Loucy (cell line): ENCODE measurements around the gene FBXO42.

ENCODE experiments used
- H2AFZ ChIP-seq: fragments of 200-600 bp; sonication (generic); 2 replicates; pipeline ENCODE4 v1.6.0; 2016; ENCODE audit warnings: antibody characterized with exemption, mild to moderate bottlenecking, low read length, moderate library complexity
- H3F3A ChIP-seq: fragments of 200-600 bp; 2 replicates; pipeline ENCODE4 v1.6.0; 2016; ENCODE audit warnings: antibody characterized with exemption, low read depth, mild to moderate bottlenecking
- H3K27me3 ChIP-seq: fragments of 200-600 bp; sonication (generic); 2 replicates; pipeline ENCODE4 v1.6.1; 2014; ENCODE audit warnings: low read length, mild to moderate bottlenecking; ENCODE audit not compliant: insufficient read depth, poor library complexity, severe bottlenecking
- H3K36me3 ChIP-seq: fragments of 200-600 bp; sonication (generic); 2 replicates; pipeline ENCODE4 v1.6.1; 2016; ENCODE audit warnings: low read length; ENCODE audit not compliant: insufficient read depth
- H3K4me1 ChIP-seq: fragments of 200-600 bp; sonication (generic); 2 replicates; pipeline ENCODE4 v1.5.1; 2014; ENCODE audit warnings: low read length, mild to moderate bottlenecking; ENCODE audit not compliant: insufficient read depth, poor library complexity, severe bottlenecking
- H3K4me2 ChIP-seq: fragments of 200-600 bp; sonication (generic); 2 replicates; pipeline ENCODE4 v1.6.0; 2014; ENCODE audit warnings: antibody characterized with exemption, low read length, low read depth, mild to moderate bottlenecking; ENCODE audit not compliant: poor library complexity, severe bottlenecking
- H3K4me3 ChIP-seq: fragments of 200-600 bp; sonication (generic); 2 replicates; pipeline ENCODE4 v1.5.1; 2014; ENCODE audit warnings: low read length, mild to moderate bottlenecking, mixed read lengths; ENCODE audit not compliant: poor library complexity, severe bottlenecking
- H3K79me2 ChIP-seq: fragments of 200-600 bp; sonication (generic); 2 replicates; pipeline ENCODE4 v1.6.1; 2014; ENCODE audit warnings: low read length; ENCODE audit not compliant: insufficient read depth
- H3K9ac ChIP-seq: fragments of 200-600 bp; sonication (generic); 2 replicates; pipeline ENCODE4 v1.6.0; 2014; ENCODE audit warnings: mild to moderate bottlenecking, low read depth, low read length, moderate library complexity; ENCODE audit not compliant: poor library complexity, severe bottlenecking
- H3K9me2 ChIP-seq: fragments of 200-600 bp; sonication (generic); replicated peaks from 2 replicates; pipeline ENCODE4 v1.6.1; 2016; ENCODE audit warnings: low read depth, low read length, mixed read lengths
- H3K9me3 ChIP-seq: fragments of 200-600 bp; sonication (generic); 2 replicates; pipeline ENCODE4 v1.6.1; 2014; ENCODE audit warnings: mild to moderate bottlenecking, antibody characterized with exemption, low read length, low read depth; ENCODE audit not compliant: insufficient read depth
- H4K20me1 ChIP-seq: fragments of 200-600 bp; sonication (generic); 2 replicates; pipeline ENCODE4 v1.6.0; 2014; ENCODE audit warnings: antibody characterized with exemption, low read length, mild to moderate bottlenecking; ENCODE audit not compliant: insufficient read depth, poor library complexity, severe bottlenecking
- CTCF ChIP-seq: fragments of 200-600 bp; sonication (generic); conservative IDR thresholded peaks from 2 replicates; pipeline ENCODE4 v1.5.1; 2014; ENCODE audit warnings: mild to moderate bottlenecking, antibody characterized with exemption, low read length
- EZH2phosphoT487 ChIP-seq: fragments of 200-600 bp; IDR thresholded peaks from 2 replicates; pipeline ENCODE4 v1.6.1; 2018; ENCODE audit warnings: antibody characterized with exemption, mild to moderate bottlenecking, moderate library complexity, borderline replicate concordance

FBXO42 gene

GRCh38 chr1:16392740-16393569, 40.7 kb upstream of the FBXO42 start:
- Histone ChIP-seq H4K20me1 (peaks cover 36% of the 10 kb centered on the region), H3K27me3 (no peaks in the 10 kb centered on the region), H2AFZ (no peak overlapping the region)

GRCh38 chr1:16391411-16391810, 39.1 kb upstream of the FBXO42 start:
- Histone ChIP-seq H3K9ac (no peak overlapping the region), H4K20me1 (peaks cover 48% of the 10 kb centered on the region), H3K36me3 (peaks cover 36% of the 10 kb centered on the region; the same call in 1 of the 2 replicates), H3K79me2 (peaks cover 77% of the 10 kb centered on the region), H3F3A (no peaks in the 10 kb centered on the region), H3K4me2 (no peak overlapping the region), H3K9me2 (no peaks in the 10 kb centered on the region), H3K27me3 (no peaks in the 10 kb centered on the region), H3K4me1 (peaks cover 5% of the 10 kb centered on the region), H3K9me3 (no peaks in the 10 kb centered on the region), H3K4me3 (no peak overlapping the region), H2AFZ (no peak overlapping the region)
- no peak for TF ChIP-seq EZH2phosphoT487
- TF ChIP-seq CTCF, result no peak

More at GRCh38 chr1:16392740-16393569, 40.7 kb upstream of the FBXO42 start:
- H3K9ac ChIP-seq, result no peak overlapping the region
- no peaks in the 10 kb centered on the region for H3F3A ChIP-seq
- H3K4me3 ChIP-seq, result no peak overlapping the region
- no peaks in the 10 kb centered on the region for H3K9me2 ChIP-seq
- H3K9me3 ChIP-seq, result no peaks in the 10 kb centered on the region
- H3K4me2 ChIP-seq, result no peak overlapping the region
- peaks cover 62% of the 10 kb centered on the region for H3K79me2 ChIP-seq
- H3K4me1 ChIP-seq, result peaks cover 5% of the 10 kb centered on the region
- TF ChIP-seq EZH2phosphoT487, result no peak
- TF ChIP-seq CTCF, result no peak
- H3K36me3 ChIP-seq, result peaks cover 48% of the 10 kb centered on the region; the same call in 1 of the 2 replicates

GRCh38 chr1:16387201-16388188, 35.2 kb upstream of the FBXO42 start:
- H3F3A ChIP-seq, result no peaks in the 10 kb centered on the region
- peaks cover 95% of the 10 kb centered on the region for H3K79me2 ChIP-seq
- no peaks in the 10 kb centered on the region for H3K27me3 ChIP-seq
- no peak overlapping the region for H2AFZ ChIP-seq
- H3K4me2 ChIP-seq, result no peak overlapping the region
- TF ChIP-seq CTCF, result no peak
- no peak for TF ChIP-seq EZH2phosphoT487
- H3K4me3 ChIP-seq, result no peak overlapping the region
- peaks cover 5% of the 10 kb centered on the region for H3K4me1 ChIP-seq
- H4K20me1 ChIP-seq, result peaks cover 74% of the 10 kb centered on the region
- H3K36me3 ChIP-seq, result no peaks in the 10 kb centered on the region; the same call in 1 of the 2 replicates
- H3K9me2 ChIP-seq, result no peaks in the 10 kb centered on the region
- H3K9me3 ChIP-seq, result no peaks in the 10 kb centered on the region
- no peak overlapping the region for H3K9ac ChIP-seq
